GM18505 (cell line): ENCODE measurements around the gene PRKACB.
"Not testable (repeated sequence)": the region's sequence is repeated elsewhere in the genome, so short reads cannot be mapped to it uniquely, and the experiment has no call there.

ENCODE experiments used
- ATAC-seq: cut with Tn5 transposase; IDR thresholded peaks from one replicate; pipeline ENCODE4 v1.9.1; 2021; ENCODE audit not compliant: unreplicated experiment
- POLR2A ChIP-seq: IDR thresholded peaks from 4 replicates; pipeline ENCODE4 v1.6.1; 2011; ENCODE audit warnings: borderline replicate concordance; ENCODE audit not compliant: insufficient read depth, insufficient read length; ENCODE audit errors: extremely low read depth

PRKACB gene

DNA sequence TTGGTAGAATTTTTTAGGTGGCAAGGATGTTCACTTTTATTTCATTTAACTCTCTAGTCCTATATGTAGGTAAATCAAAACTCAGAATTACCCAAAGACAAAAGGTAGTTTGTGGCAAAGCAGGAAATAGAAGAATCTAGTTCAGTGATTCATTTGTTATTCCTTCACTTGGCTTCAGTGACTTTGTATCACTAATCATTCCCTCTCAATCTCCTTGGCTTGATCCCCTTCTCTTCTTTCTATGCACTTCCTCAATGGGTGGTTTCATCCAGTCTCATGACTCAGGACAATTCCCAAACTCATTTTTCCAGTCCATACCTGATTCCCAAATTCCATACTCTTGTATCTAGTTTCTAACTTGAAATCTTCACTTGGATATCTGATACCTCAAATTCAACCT lies 64.9 kb downstream of the PRKACB start:
- ATAC-seq, result no peak
- TF ChIP-seq POLR2A, result no peak

DNA sequence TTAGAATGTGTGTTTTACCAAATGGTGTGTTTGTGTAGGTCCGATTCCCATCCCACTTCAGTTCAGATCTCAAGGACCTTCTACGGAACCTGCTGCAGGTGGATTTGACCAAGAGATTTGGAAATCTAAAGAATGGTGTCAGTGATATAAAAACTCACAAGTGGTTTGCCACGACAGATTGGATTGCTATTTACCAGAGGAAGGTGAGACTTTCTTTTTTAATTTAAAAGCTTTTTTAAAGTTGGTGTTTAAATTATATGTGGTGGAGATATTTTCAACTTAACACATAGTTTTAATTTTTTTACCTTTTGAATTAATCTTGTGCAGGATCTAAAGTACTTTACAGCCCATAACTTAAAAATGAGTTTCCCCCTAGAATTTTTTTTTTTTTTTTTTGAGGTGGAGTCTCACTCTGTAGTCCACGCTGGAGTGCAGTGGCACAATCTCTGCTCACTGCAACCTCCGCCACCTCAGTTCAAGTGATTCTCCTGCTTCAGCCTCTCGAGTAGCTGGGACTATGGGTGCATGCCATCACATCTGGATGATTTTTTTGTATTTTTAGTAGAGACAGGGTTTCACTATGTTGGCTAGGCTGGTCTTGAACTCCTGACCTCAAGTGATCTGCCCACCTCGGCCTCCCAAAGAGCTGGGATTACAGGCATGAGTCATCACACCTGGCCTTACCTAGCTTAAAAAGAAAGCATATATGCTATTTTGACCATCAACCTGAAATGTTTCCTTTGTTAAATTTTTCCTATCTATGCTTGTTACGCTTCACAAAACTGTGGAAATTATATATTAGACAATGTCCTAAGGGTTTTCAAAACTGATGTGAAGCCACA lies 70.3 kb downstream of the PRKACB start:
- ATAC-seq, result no peak
- no peak for TF ChIP-seq POLR2A

DNA sequence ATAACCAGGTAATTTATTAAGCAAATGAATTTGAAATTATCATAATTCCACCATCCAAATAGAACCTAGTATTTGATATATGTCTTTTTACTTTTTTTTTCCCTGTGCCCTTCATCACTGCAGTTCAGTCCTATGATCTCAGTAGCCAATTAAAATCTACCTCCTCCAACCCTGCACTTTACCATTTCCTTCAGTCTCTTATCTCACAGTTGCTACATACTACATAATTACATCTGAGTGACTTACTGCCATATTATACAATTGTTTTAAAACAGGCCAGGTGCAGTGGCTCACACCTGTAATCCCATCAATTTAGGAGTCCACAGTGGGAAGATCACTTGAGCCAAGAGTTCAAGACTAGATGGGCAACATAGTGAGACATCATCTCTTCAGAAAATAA lies 73.2 kb downstream of the PRKACB start:
- TF ChIP-seq POLR2A, result no peak
- ATAC-seq, result no peak

DNA sequence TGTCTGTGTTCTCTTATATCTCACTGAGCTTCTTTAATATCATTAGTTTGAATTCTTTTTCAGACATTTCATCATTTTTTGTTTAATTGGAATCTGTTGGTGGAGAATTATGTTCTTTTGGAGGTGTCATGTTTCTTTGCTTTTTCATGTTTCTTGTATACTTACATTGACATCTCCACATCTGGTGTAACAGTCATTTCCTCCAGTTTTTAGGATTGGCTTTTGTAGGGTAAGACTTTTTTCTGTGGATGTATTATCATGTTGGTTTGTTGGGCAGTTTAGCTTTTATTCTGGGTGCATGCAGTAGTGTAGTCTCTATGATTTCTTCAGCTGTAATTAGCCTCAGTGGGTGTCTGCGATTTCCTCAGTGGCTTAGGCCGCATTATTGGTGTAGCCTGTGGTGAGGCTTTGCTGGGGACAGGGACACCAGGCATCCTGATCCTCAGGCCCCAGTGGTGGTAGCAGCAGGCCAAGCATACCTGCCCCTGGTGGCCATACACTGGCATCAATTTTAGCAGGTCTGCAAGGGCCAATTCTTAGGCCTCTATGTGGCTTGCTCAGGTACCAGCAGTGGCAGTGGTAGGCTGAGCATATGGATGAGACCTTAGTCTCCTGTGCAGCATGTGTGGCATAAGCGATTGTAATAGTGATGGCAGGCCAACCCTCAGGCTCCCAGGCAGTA lies 79.8 kb downstream of the PRKACB start:
- no peak for ATAC-seq
- no peak for TF ChIP-seq POLR2A

DNA sequence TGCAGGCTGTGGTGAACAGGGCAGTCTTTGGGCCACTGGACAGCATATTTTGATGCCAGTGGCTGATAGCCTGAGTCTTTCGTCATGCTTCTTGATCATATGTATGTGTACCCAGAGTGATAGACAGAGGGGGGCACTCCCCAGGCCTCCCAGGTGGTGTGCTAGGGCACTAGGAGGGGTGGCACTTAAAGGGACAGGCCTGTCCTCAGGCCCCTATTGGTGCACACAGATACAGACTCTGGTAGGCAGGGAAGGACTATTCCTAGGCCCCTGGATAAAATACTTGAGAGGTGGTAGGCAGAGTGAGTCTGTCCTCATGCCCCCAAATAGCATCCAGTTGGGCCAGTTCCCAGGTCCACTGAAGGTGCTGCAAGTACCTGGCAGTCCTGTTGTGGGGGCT lies 80.8 kb downstream of the PRKACB start:
- TF ChIP-seq POLR2A, result no peak
- no peak for ATAC-seq

DNA sequence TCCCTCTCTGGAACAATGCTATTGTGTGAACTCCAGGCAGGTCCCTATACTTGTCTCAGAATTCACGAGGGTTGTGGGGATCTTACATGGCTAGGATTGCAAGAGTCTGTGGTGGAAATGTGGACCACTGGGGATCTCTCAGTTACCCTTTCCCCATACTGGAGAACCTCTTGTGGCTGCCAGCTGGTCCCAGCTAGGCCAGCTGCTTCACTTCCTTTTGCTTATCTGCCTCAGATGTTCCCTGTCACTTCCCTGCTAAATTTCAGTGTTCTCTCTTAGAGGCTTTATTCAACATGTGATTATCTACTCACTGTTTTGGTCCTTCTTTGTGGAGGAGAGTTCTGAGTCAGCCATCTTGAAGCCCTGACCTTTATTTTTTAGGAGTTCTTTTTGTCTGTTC lies 81.6 kb downstream of the PRKACB start:
- TF ChIP-seq POLR2A, result no peak
- no peak for ATAC-seq

DNA sequence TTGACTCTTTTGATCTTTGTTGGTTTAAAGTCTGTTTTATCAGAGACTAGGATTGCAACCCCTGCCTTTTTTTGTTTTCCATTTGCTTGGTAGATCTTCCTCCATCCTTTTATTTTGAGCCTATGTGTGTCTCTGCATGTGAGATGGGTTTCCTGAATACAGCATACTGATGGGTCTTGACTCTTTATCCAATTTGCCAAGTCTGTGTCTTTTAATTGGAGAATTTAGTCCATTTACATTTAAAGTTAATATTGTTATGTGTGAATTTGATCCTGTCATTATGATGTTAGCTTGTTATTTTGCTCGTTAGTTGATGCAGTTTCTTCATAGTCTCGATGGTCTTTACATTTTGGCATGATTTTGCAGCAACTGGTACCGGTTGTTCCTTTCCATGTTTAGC lies 88.6 kb downstream of the PRKACB start:
- not testable (repeated sequence) for ATAC-seq

DNA sequence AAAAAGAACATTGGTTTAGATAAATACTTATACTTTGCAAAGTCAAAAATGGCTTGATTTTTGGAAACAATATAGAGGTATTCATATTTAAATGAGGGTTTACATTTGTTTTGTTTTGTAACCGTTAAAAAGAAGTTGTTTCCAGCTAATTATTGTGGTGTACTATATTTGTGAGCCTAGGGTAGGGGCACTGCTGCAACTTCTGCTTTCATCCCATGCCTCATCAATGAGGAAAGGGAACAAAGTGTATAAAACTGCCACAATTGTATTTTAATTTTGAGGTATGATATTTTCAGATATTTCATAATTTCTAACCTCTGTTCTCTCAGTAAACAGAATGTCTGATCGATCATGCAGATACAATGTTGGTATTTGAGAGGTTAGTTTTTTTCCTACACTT lies 92.2 kb downstream of the PRKACB start:
- TF ChIP-seq POLR2A, result no peak
- ATAC-seq, result no peak

DNA sequence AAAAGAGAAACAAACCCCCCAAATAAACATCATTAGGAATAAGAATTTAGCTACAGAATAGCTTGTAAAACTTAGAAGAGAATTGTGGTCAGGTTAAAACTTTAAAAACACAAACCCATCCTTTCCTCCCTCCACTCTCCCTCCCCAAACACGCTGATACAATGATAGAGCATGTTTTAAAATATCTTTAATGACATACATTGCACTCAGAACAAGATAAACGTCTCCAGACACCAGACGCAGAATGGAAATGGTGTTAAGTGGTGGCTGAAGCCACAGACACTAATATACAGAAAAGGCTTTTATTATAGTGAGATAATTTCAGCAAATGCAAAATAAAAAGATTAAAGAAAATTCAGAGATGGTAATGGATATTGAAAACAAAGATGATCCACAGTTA lies 98.6 kb downstream of the PRKACB start:
- ATAC-seq, result no peak
- TF ChIP-seq POLR2A, result no peak

DNA sequence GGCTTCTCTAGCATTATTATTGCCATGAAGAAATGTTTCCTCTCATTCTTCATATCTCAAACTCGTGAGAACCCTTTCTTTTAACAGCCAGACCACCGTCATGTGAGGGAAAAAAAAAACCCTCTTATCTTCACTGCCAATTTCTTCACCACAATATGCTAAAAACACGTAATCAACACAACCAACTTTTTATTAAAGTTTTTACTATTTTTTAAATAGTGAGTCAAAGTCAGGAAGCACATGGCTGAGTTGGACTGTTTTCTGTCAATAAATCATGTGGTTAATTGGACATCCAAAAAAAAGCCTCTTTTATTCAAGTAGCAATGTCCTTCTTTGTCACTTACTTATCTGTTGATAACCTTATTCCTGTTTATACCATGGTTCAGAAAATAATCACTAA lies 101.5 kb downstream of the PRKACB start:
- ATAC-seq, result no peak
- TF ChIP-seq POLR2A, result no peak

DNA sequence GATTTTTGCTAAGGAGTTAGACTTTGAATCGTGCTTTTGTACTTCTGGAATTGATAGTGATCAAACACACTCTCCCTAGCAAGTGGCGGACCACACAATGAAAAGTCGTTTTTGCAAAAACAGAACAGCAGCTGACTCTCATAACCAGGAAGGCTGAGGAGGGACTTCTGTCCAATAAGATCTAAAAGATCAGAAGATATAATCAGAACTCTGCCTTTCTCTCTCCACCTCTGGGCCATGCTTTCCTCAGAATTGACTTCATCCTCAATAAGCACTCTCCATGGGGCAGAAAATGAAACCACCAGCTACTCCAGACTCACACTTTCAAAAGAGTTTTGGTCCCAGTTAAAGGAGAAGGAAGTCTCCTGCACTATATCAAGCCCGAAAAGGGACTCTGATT lies 102.1 kb downstream of the PRKACB start:
- TF ChIP-seq POLR2A, result no peak
- no peak for ATAC-seq

DNA sequence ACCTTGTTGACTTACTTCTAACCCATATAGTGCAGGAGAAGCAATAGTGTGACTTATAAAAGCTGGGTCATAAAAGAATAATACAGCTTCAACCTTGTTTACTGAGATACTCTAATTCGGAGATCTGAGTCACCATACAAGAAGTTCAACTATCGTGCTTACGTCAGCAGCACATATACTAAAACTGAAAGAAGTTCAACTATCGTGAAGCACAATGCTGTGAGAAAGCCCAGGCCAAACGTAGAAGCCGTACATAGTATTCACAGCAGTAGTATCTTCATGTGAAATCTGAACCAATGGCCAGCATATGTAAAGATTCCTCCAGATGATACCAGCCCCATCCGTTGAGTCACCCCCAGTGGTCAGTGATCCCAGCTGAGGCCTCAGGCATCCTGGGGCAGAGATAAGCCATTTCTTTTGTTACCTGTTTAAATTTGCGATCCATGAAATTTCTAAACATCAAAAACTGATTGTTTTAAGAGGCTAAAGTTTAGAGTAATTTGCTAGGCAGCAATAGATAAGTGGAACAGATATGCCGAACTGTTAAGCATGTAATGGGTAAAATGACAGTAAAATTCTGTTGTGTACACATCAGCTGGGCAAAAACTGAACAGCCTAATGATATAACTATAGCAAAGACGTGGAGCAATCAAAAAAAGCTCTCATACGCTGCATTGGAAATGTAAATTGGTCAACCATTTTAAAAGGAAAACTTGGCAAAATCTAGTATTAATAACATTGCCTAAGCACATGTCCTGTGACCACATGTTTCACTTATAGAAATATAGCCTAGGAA lies 103.6 kb downstream of the PRKACB start:
- no peak for ATAC-seq
- TF ChIP-seq POLR2A, result no peak

DNA sequence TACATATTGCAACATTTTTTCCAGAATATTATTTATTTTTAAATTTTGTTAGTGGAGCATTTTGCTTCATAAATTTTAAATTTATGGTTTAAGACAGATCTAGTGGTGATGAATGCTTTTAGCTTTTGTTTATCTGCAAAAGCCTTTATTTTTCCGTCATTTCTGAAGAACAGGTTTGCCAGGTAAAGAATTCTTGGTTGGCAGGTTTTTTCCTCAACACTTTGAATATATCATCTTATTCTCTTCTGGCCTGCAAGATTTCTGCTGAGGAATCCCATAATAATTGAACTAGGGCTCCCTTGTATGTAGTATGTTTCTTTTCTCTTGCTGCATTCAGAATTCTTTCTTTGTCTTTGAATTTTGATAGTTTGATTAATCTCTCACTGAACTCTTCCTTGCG lies 106.6 kb downstream of the PRKACB start:
- ATAC-seq, result no peak

DNA sequence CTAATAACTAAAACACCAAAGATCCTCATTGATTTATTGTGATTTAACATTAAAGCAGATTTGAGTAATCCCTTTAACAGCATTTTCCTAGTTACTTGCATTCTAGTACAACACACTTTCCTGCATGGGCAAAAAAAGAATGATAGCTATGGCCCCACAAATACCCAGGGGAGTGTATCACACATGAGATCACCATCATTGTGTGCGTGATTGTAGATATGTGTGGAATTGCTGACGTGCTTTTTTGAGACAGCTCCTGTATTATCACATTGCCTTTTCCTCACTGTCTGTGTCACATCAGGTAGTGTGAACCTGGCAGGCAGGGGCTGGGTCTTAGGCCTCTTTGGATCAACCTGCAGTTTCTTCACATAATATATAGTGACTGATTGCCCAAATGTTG lies 109.0 kb downstream of the PRKACB start:
- no peak for TF ChIP-seq POLR2A
- ATAC-seq, result no peak

More for the DNA sequence above, 106.6 kb downstream of the PRKACB start:
- TF ChIP-seq POLR2A, result no peak

DNA sequence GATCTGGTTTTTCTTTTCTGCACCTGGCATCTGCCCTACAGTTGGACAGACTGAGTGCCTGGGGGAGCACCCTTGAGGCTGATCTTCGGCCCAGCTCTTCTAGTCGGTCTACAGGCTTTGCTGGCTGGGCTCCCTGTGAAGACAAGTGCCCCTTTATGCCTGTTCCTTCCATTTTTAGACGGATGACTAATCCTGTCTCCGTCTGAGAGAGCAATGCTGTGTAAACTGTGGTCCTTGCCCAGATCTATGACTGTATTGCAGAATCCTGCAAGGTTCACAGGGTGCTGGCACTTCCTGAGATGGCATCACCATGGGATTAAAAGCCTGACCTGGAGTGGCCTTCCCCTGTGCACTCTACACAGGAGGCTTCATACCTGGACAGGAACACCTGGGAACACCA lies 109.8 kb downstream of the PRKACB start:
- ATAC-seq, result no peak

More for the DNA sequence above, 109.8 kb downstream of the PRKACB start:
- TF ChIP-seq POLR2A, result no peak
